Frontal cortex (tissue), 4 donors: ENCODE measurements around the gene EEFSEC. TPM values are rescaled to one million over a fixed set of nuclear protein-coding genes. Genes with fewer than 3 reads are reported as not detected.

Source experiments
- DNase-seq, 2 donors: peaks; one replicate each; pipeline ENCODE4 v3.0.0; 2012; ENCODE audit warnings: low spot score in 2 of 2
- FAIRE-seq: peaks from 2 replicates; lab custom pipeline; 2012; peaks lifted over from hg19 to GRCh38; lab: Jason Lieb, UNC
- total RNA-seq: library from RNA; depleted of rRNA; stranded (reverse); fragments of >200 nt; gene quantifications from one replicate; pipeline ENCODE4 v1.2.3, GENCODE V29; 2014
- donor health status: control.
- donor health status: control.
- donor health status: control.

EEFSEC gene
- total RNA-seq, 1 donor from 2014 or later, result 7.7 TPM

- DNase-seq (no peak), FAIRE-seq (no peak)
Measured at GRCh38 chr3:128354788-128355542, 201.7 kb downstream of the EEFSEC start.

- no peak for DNase-seq
- FAIRE-seq, result no peak
Measured at GRCh38 chr3:128355543-128355919, 202.2 kb downstream of the EEFSEC start.

- DNase-seq (no peak), FAIRE-seq (no peak)
Measured at GRCh38 chr3:128356822-128357221, 203.5 kb downstream of the EEFSEC start.

- DNase-seq (no peak), FAIRE-seq (no peak)
Measured at GRCh38 chr3:128357538-128357937, 204.3 kb downstream of the EEFSEC start.

GRCh38 chr3:128358156-128358895 lies 205.0 kb downstream of the EEFSEC start:
- FAIRE-seq, result no peak
- no peak for DNase-seq

- no peak for FAIRE-seq
- no peak for DNase-seq
Measured at GRCh38 chr3:128359060-128359664, 205.9 kb downstream of the EEFSEC start.

GRCh38 chr3:128359846-128360642 lies 206.8 kb downstream of the EEFSEC start:
- FAIRE-seq, result no peak
- DNase-seq, result no peak

GRCh38 chr3:128360705-128361271 lies 207.5 kb downstream of the EEFSEC start:
- FAIRE-seq (no peak), DNase-seq (no peak)

- DNase-seq, result no peak
- FAIRE-seq, result no peak
Measured at GRCh38 chr3:128362026-128362965, 209.0 kb downstream of the EEFSEC start.

- DNase-seq (no peak), FAIRE-seq (no peak)
Measured at GRCh38 chr3:128364291-128364690, 211.0 kb downstream of the EEFSEC start.

- DNase-seq, result no peak
- FAIRE-seq, result no peak
Measured at GRCh38 chr3:128364808-128365360, 211.6 kb downstream of the EEFSEC start.

- DNase-seq (no peak), FAIRE-seq (no peak)
Measured at GRCh38 chr3:128366136-128366535, 212.9 kb downstream of the EEFSEC start.

GRCh38 chr3:128366652-128367051 lies 213.4 kb downstream of the EEFSEC start:
- FAIRE-seq (no peak), DNase-seq (no peak)

GRCh38 chr3:128367221-128367620 lies 213.9 kb downstream of the EEFSEC start:
- DNase-seq, result no peak
- FAIRE-seq, result no peak

GRCh38 chr3:128367761-128368160 lies 214.5 kb downstream of the EEFSEC start:
- no peak for FAIRE-seq

GRCh38 chr3:128368626-128369025 lies 215.3 kb downstream of the EEFSEC start:
- DNase-seq, result no peak
- no peak for FAIRE-seq

More at GRCh38 chr3:128367761-128368160, 214.5 kb downstream of the EEFSEC start:
- DNase-seq, result no peak

- FAIRE-seq (no peak), DNase-seq (no peak)
Measured at GRCh38 chr3:128369121-128369703, 215.9 kb downstream of the EEFSEC start.
